ENCODE results near the gene NDRG2. TPM values are rescaled to one million over a fixed set of nuclear protein-coding genes. Genes with fewer than 3 reads are reported as not detected.

The NDRG2 gene
- 10 to 100 TPM; 10.4 to 11.0 TPM for total RNA-seq

DNA sequence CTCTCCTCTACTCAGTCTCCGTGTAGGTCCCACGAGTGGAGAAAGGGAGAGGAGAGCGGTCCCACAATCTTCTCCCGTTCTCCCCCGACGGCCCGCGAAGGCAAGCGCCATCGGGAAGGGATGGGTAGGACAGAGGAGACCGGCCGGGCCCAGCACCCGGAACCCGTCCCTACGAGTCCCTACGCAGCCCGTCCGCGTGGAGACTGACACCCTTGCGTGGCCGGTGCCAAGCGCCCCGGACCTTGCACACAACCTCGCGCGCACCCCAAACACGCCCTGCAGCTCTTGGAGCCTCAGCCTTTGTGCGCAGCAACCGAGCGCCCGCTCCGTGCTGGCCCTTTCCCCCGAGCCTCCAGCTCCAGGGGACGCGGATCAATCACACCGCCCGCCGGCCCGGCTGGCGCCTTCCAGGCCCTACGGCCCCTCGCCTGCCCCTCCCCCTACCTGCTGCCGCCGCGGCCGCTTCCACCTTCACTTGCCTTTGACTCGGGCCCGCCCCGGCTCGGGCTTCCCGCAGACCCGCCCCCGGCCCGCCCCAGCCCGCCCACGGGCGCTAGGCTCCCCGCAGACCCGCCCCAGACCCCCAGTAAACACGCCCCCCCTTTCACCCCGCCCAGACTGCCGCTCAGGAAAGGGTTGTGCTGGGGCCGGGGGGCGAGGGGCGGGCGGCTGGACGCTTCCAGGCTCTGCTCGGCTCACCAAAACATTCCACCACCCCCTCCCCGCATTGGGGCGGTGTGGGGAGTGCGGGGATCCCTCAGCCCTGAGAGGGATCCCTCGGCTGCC lies at the start of gene NDRG2:
Gene NDRG2, minus strand, starts transcription at position 477 of the 786 bp plus-strand sequence. CDS start 1,746 bp downstream, outside the sequence.
- ChIA-PET POLR2A (no interaction called here), CTCF (interaction anchor here (0.5 to 0.9 kb wide), 2 partner anchors 68 to 191 kb away, joined by 3 read pairs; no protein-coding TSS in a partner anchor)
- peak; percentile 76 for DNase-seq
- Mint-ChIP-seq H3K9me3 (no peaks in the 10 kb centered on the region), H3K27me3 (peaks cover 24% of the 10 kb centered on the region), H3K27ac (peak within 1 kb of the TSS; percentile 60), H3K4me1 (peaks cover 14% of the 10 kb centered on the region), H3K4me3 (peak within 1 kb of the TSS; percentile 72), H3K36me3 (ENCODE audit: low read depth) (no peaks in the 10 kb centered on the region)

DNA sequence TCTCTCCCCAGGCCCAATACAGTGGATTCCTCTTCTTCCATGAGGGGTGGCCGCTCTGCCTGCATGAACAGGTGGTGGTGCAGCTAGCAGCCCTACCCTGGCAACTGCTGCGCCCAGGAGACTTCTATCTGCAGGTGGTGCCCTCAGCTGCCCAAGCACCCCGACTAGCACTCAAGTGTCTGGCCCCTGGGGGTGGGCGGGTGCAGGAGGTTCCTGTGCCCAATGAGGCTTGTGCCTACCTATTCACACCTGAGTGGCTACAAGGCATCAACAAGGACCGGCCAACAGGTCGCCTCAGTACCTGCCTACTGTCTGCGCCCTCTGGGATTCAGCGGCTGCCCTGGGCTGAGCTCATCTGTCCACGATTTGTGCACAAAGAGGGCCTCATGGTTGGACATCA lies 49.1 kb upstream of the NDRG2 start:
- no peaks in the 10 kb centered on the region for H3K9me3 Mint-ChIP-seq
- no peaks in the 10 kb centered on the region for H3K36me3 Mint-ChIP-seq (ENCODE audit: low read depth)
- POLR2A ChIA-PET, result no interaction called here
- DNase-seq, result no peak
- peaks cover 28% of the 10 kb centered on the region for H3K4me1 Mint-ChIP-seq
- CTCF ChIA-PET, result interaction anchor here (1.2 to 2.4 kb wide), 2 partner anchors 11 to 18 kb away, joined by 5 to 10 read pairs; no protein-coding TSS in a partner anchor
- no peak overlapping the region for H3K4me3 Mint-ChIP-seq
- H3K27me3 Mint-ChIP-seq, result peaks cover 42% of the 10 kb centered on the region
- H3K27ac Mint-ChIP-seq, result no peak overlapping the region

DNA sequence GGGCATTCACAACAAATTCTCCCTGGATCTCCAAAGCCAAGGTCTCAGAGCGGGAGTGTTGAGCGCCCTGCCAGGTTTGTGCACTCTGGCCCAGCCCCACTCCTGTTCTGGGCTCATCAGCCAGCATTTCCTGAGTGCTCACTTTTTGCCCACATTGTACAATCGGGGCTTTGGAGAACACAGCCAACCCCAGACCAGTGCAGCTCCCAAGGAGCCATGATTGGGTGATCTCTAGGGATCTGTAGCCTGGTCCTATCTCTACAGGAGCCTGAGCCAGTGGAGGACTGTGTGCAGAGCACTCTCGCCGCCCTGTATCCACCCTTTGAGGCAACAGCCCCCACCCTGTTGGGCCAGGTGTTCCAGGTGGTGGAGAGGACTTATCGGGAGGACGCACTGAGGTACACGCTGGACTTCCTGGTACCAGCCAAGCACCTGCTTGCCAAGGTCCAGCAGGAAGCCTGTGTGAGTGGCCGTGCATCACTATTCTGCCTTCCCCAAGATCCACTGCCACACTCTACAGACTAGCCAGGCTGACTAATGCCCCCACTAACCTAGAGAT lies 48.0 kb upstream of the NDRG2 start:
- no peak for DNase-seq
- ChIA-PET CTCF (interaction anchor here (0.9 to 3.1 kb wide), 5 partner anchors 10 to 55 kb away, joined by 3 to 25 read pairs (median 5); no protein-coding TSS in a partner anchor), POLR2A (no interaction called here)
- Mint-ChIP-seq H3K9me3 (no peaks in the 10 kb centered on the region), H3K4me3 (no peak overlapping the region), H3K36me3 (ENCODE audit: low read depth) (no peaks in the 10 kb centered on the region), H3K4me1 (peaks cover 34% of the 10 kb centered on the region), H3K27ac (no peak overlapping the region), H3K27me3 (peaks cover 50% of the 10 kb centered on the region)

DNA sequence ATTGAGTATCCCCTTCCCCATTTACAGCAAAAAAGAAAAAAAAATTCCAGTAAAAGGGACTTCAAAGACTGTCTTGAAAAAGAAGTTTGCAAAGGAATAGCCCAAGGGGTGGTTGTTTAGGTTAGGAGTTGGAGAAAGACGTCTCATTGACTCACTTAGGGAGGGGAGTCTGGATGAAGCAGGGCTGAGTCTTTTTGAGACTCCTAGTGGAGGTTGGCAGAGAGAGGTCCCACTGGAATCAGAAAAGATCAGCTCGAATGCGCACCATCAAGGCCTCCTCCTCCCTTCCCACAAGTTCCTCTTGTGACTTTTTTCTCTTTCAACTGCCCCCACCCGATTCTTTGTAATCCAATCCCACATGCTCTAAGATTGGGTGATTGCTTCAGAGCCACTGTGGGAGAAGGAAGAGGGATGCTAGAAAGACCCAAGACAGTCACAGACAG lies 47.2 kb upstream of the NDRG2 start:
- no peak for DNase-seq
- no peaks in the 10 kb centered on the region for H3K9me3 Mint-ChIP-seq

DNA sequence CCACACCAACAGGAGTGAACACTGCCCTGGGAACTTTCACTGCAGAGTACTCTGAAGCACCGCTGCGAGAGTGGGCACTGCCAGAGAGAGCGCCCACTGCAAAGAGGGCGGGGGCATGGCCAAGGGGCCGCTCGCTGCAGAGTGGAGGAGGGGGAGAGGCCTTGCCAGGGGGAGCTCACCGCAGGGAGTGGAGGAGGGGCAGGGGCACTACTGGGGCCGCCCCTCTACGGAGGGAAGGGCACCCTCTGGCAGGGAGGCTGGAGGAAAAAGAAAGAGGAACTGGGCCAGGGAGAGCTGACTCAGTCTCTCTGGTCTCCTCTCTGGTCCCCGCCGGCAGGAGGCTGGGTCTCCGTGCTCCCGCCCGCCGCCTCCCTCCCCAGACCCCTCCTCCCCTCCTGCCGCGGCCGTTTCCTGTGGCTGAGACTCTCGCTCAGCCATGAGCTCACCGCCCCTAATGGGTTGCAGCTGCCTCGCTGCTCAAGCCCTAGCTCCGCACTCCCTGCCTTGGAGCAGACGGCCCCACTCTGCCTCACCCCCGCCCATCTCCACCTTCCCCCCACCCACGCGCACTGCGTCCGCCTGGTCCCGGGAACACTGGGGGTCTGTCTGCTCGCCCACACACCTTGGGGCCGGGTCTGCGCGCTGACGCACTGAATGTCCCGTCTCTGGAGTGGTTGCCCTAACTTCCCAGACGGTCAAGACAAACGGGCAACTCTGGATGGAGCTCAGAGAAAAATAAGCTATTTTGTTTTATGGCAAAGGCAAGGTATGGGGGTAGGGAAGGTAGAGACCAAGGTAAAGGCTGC lies 46.6 kb upstream of the NDRG2 start:
- H3K9me3 Mint-ChIP-seq, result no peaks in the 10 kb centered on the region
- H3K4me1 Mint-ChIP-seq, result peaks cover 34% of the 10 kb centered on the region
- H3K27ac Mint-ChIP-seq, result no peak overlapping the region

More for the DNA sequence above, 47.2 kb upstream of the NDRG2 start:
- no peaks in the 10 kb centered on the region for H3K36me3 Mint-ChIP-seq (ENCODE audit: low read depth)
- no peak overlapping the region for H3K4me3 Mint-ChIP-seq
- peaks cover 34% of the 10 kb centered on the region for H3K4me1 Mint-ChIP-seq
- peaks cover 58% of the 10 kb centered on the region for H3K27me3 Mint-ChIP-seq
- ChIA-PET CTCF (interaction anchor here (1.9 to 3.1 kb wide), 6 partner anchors 14 to 57 kb away, joined by 4 to 25 read pairs (median 8); partner anchors contain the start of gene RNASE8), POLR2A (interaction anchor here (0.5 kb wide), 1 partner anchor 150 kb away, joined by 5 read pairs; no protein-coding TSS in a partner anchor)
- no peak overlapping the region for H3K27ac Mint-ChIP-seq

DNA sequence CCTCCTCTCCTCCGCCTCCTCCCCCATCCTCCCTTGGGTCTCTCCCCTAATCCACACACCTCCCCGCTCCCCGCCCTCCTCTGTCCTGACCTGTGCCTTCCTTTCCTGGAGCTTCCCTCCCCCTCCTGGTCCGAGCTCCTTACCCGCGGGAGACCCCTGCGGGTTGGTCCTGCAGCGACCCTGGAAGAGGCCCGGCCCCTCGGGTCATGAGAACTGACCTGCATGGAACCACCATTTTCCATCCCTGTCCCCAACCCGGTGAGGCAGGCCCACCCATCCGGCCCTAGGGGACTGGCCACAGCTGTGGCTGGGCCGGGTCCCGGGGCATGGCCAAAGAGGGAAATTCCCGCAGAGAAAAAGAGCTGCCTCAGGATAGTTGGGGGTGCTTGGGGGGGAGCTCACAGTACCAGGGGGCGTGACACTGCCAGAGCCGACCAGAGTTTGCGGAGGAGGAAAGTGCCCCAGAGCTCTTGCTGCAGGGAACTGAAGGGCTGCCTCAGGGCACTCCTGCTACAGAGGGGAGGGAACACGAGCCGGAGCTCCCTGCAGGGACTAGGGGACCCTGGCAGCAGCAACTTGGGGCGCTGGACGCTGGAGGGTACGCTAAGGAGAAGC lies 45.9 kb upstream of the NDRG2 start:
- Mint-ChIP-seq H3K4me1 (peaks cover 34% of the 10 kb centered on the region), H3K9me3 (no peaks in the 10 kb centered on the region), H3K27me3 (peaks cover 69% of the 10 kb centered on the region), H3K4me3 (peak overlapping the region; percentile 61), H3K36me3 (ENCODE audit: low read depth) (no peaks in the 10 kb centered on the region), H3K27ac (no peak overlapping the region)
- POLR2A ChIA-PET, result interaction anchor here (0.8 kb wide), 1 partner anchor 176 kb away, joined by 3 read pairs; no protein-coding TSS in a partner anchor
- CTCF ChIA-PET, result interaction anchor here (0.9 to 3.1 kb wide), 7 partner anchors 12 to 56 kb away, joined by 3 to 25 read pairs (median 7); partner anchors contain the start of gene RNASE8
- DNase-seq, result no peak

More for the DNA sequence above, 46.6 kb upstream of the NDRG2 start:
- H3K27me3 Mint-ChIP-seq, result peaks cover 63% of the 10 kb centered on the region
- ChIA-PET POLR2A (interaction anchor here (0.5 to 0.8 kb wide), 2 partner anchors 151 to 176 kb away, joined by 3 to 5 read pairs; no protein-coding TSS in a partner anchor), CTCF (interaction anchor here (0.6 to 3.1 kb wide), 8 partner anchors 10 to 57 kb away, joined by 3 to 25 read pairs (median 6); partner anchors contain the start of gene RNASE8)
- DNase-seq, result peak; percentile 50
- no peaks in the 10 kb centered on the region for H3K36me3 Mint-ChIP-seq (ENCODE audit: low read depth)
- peak overlapping the region; percentile 61 for H3K4me3 Mint-ChIP-seq

DNA sequence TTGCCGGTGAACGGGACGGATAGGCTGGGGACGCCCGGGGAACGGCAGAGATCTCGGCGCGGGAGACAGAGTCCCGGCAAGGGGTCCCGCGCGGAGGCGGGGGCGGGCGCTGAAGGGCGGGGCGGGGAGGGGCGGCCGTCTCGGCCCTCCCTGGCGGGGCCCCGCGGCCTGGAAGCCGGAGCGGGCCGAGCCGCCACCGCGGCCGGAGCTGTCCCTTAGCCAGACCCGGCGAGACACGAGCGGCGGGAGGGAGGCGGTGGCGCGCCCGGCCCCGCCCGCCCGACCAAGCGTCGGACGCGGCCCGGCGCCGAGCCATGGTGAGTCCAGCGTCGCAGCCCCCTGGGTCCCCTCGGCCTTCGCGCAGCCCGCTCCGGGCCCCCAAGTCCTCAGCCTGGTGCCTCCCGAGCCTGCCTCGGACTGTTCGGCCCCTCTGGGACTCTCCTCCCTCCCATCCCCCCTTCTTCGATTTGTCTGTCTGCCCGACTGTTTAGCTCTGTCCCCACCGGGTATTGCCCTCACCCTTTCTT lies 45.3 kb upstream of the NDRG2 start, which contains the start of gene ARHGEF40:
Gene ARHGEF40, plus strand, starts transcription at position 222 of the 527 bp plus-strand sequence. Its CDS starts 93 bp downstream, at position 315.
- Mint-ChIP-seq H3K9me3 (no peaks in the 10 kb centered on the region), H3K4me3 (peak within 1 kb of the TSS; percentile 61), H3K4me1 (peaks cover 34% of the 10 kb centered on the region), H3K36me3 (ENCODE audit: low read depth) (no peaks in the 10 kb centered on the region), H3K27ac (no peak within 1 kb of the TSS), H3K27me3 (peaks cover 74% of the 10 kb centered on the region)
- no peak for DNase-seq
- POLR2A ChIA-PET, result interaction anchor here (0.8 kb wide), 1 partner anchor 177 kb away, joined by 3 read pairs; no protein-coding TSS in a partner anchor
- CTCF ChIA-PET, result interaction anchor here (1.9 to 3.1 kb wide), 6 partner anchors 12 to 55 kb away, joined by 4 to 25 read pairs (median 8); partner anchors contain the start of gene RNASE8

DNA sequence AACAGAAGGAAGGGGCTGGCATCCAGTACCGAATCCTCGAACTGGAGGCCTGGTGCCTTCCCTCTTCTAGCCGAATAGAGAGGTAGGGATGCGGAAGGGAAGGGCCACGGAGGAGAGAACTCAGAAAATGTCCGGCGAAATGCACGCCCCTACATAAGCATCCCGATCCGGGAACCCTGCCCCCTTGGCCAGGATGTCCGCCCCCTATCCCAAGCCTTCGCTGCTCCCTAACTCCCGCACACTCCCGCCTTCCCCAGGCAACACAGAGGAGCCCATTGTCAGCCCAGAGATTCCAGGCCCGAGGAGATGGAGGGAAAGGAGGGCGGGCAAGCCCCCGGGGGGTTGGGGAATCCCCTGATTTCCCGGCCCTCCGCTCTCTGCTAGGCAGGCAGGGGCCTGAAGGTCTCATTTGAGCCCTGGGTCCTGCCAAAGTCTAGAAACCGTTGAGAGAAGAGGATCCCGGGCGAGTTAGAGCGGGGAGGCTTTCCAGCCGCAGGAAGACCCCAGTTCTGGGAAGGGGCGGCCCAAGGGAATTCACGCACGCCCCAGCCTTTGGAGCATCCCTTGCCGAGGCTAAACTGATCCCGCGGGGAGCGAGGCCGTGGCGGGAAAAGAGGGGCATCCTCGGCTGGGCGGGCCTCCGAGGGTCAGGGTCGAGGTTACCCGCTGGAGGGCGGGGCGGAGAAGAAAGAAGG lies 44.7 kb upstream of the NDRG2 start:
- peaks cover 34% of the 10 kb centered on the region for H3K4me1 Mint-ChIP-seq
- DNase-seq, result no peak
- peaks cover 79% of the 10 kb centered on the region for H3K27me3 Mint-ChIP-seq
- ChIA-PET CTCF (interaction anchor here (1.3 to 3.1 kb wide), 5 partner anchors 14 to 34 kb away, joined by 4 to 25 read pairs (median 19); no protein-coding TSS in a partner anchor), POLR2A (no interaction called here)
- H3K36me3 Mint-ChIP-seq (ENCODE audit: low read depth), result no peaks in the 10 kb centered on the region
- H3K9me3 Mint-ChIP-seq, result no peaks in the 10 kb centered on the region
- peak overlapping the region; percentile 49 for H3K4me3 Mint-ChIP-seq
- no peak overlapping the region for H3K27ac Mint-ChIP-seq

DNA sequence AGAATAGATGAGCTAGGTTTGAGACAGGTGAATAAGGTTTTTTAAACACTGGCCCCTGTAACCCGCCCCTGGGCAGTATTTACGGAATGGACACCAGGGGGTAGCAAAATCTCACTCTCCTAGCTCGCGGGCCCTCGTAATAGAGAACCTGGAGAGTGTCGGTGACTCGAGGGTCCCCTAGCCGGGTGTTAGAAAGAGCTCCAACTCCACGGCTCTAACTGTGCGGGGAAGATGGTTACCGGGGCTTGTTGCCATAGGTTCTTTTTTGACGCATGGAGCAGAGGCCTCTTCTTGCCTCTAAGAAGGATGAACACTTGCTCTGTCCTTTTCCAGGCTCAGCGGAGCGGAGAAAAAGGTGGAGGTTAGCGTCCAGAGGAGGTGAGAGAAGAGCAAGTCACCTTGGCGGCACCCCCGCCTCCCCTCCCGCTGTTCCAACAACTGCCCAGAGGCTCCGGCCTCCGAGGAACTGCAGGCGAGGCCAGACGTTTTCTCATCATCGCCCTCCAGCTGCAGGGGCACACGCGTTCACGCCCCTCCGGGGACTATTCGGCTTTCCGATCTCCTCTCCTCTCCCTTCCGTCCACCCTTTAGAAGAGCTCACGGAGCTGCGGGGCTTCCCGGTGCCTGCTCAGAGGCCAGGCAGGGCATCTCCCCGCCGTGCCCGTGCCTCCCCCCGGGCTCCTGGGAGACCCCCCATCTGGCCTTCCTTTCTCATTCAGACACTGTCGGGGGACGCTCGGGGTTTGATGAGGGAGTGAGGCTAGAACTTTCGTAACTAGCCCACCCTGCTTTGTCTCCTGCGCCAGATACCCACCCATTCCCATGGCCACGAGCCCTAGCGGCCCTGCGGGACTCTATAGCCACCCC lies 43.9 kb upstream of the NDRG2 start:
- CTCF ChIA-PET, result interaction anchor here (0.9 to 1.6 kb wide), 12 partner anchors 13 to 412 kb away, joined by 3 to 19 read pairs (median 5); partner anchors contain the start of gene TPPP2
- H3K27ac Mint-ChIP-seq, result no peak overlapping the region
- H3K9me3 Mint-ChIP-seq, result no peaks in the 10 kb centered on the region
- peaks cover 34% of the 10 kb centered on the region for H3K4me1 Mint-ChIP-seq
- POLR2A ChIA-PET, result no interaction called here
- H3K4me3 Mint-ChIP-seq, result no peak overlapping the region
- H3K36me3 Mint-ChIP-seq (ENCODE audit: low read depth), result no peaks in the 10 kb centered on the region
- peak; percentile 42 for DNase-seq
- peaks cover 79% of the 10 kb centered on the region for H3K27me3 Mint-ChIP-seq

DNA sequence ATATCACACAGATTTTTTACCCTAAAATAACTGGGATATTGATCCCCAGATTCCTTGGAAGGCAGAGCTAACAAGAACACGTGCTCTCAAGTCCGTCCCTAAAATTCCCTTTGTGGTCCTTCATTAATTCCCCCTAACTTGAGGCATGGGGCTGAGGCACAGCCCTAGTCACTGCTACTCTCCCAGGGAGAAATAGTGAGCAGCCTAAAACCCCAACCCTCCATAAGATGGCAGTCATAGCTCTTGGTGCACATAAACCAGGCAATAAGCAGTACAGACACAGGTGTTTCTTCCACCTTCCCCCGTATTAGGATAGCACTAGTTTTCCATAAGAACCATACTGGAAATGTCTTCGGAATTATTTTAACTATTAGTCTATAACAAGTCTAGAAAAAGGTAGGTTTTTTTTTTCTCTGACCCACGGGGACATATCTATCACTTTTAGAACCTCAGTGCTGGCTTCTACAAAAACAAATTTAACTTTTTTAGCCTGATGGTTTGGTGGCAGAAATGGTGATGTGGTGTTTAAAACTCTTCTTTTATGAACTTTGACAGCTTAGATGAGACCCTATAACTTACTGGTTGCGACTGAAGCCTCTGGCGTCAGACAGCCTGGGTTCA lies 42.1 kb upstream of the NDRG2 start:
- H3K36me3 Mint-ChIP-seq (ENCODE audit: low read depth), result no peaks in the 10 kb centered on the region
- ChIA-PET CTCF (interaction anchor here (0.6 to 1.6 kb wide), 5 partner anchors 8 to 86 kb away, joined by 3 to 9 read pairs (median 3); no protein-coding TSS in a partner anchor), POLR2A (no interaction called here)
- H3K4me3 Mint-ChIP-seq, result no peak overlapping the region
- peaks cover 78% of the 10 kb centered on the region for H3K27me3 Mint-ChIP-seq
- DNase-seq, result no peak
- no peaks in the 10 kb centered on the region for H3K9me3 Mint-ChIP-seq
- peaks cover 31% of the 10 kb centered on the region for H3K4me1 Mint-ChIP-seq
- H3K27ac Mint-ChIP-seq, result no peak overlapping the region
